SK-N-MC (cell line): ENCODE data around the gene TMCO2.

Experiments used
- EZH2 ChIP-seq: fragments of 200-600 bp; sonication (generic); IDR thresholded peaks from one replicate; pipeline ENCODE4 v1.6.1; 2017; ENCODE audit warnings: antibody characterized with exemption
- FOXP2 ChIP-seq: optimal IDR thresholded peaks from 2 replicates; pipeline ENCODE3; 2011; ENCODE audit warnings: mild to moderate bottlenecking, moderate library complexity; ENCODE audit not compliant: insufficient read depth; ENCODE audit errors: extremely low read length, control extremely low read depth
- POLR2AphosphoS5 ChIP-seq: IDR thresholded peaks from 2 replicates; pipeline ENCODE4 v1.6.1; 2012; ENCODE audit warnings: mild to moderate bottlenecking, low read depth, low read length, borderline replicate concordance

GRCh38 chr1:40274331-40274730 lies 26.6 kb downstream of the TMCO2 start:
- TF ChIP-seq POLR2AphosphoS5, result no peak
- no peak for TF ChIP-seq EZH2
- no peak for TF ChIP-seq FOXP2
